Stimulated activated CD4-positive, alpha-beta T cell treated with anti-CD3 and anti-CD28 coated beads, Interleukin-12 subunit alpha, Interleukin-12 subunit beta, amount 100 ng/mL, for 24 hours (primary cell): ENCODE data around the gene ATXN1.
"Not testable (repeated sequence)": the region's sequence is repeated elsewhere in the genome, so short reads cannot be mapped to it uniquely, and the experiment has no call there.

Experiments
- DNase-seq, 2 experiments: peaks; one replicate each; pipeline ENCODE4 v3.0.0-alpha.2; 2020; ENCODE audit warnings: low read depth in 2 of 2

The ATXN1 gene

GRCh38 chr6:16644540-16645250 lies 116.6 kb downstream of the ATXN1 start:
- no peak for DNase-seq

DNA sequence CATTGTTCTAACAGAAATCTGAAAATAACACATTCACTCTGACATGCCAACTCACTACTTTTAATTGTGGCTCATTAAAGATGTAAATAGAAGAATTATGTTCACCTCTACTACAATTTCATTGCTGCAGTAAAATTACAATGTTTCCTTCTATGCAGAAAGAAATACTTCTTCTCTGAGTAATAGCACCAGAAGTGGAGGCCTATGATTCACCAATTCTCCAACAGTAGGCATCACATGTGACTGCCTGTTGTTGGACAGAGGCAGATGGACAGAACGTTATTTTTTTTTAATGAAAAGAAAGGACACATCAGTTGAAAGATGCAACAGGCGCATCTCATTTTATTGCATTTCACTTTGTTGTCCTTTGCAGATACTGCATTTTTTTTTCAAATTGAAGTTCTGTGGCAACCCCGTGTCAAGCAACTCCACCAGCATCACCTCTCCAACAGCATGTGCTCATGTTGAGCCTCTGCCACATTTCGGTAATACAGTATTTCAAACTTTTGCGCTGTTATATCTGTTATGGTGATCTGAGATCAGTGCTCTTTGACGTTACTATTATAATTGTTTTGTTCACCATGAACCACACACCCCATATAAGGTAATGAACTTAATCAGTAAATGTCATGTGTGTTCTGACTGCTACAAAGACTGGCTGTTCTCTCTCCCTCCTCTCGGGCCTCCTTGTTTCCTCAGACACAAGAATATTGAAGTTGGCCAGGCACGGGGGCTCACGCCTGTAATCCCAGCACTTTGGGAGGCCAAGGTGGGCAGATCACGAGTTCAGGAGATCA lies 121.4 kb downstream of the ATXN1 start:
- DNase-seq, result no peak

DNA sequence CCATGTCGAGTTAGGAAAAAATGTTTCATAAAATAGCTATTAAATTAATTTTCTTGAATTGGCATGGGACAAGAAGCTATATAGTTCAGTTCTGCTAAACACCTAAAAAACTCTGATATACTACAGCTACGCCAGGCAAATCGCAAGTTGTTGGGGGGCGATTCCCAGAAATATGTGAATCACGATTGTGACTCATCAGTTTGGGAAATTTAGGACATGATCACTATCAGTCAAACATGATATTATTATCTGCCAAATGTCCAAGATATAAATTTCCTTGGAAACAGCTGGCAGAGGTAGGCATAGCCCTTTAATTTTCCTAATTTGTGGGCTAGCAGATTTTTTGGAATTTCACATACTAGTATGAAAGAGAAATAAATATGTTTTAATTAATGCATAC lies 123.6 kb downstream of the ATXN1 start:
- no peak for DNase-seq

GRCh38 chr6:16635810-16636602 lies 125.3 kb downstream of the ATXN1 start:
- no peak for DNase-seq

- DNase-seq, result no peak
Measured at GRCh38 chr6:16635291-16635809, 125.9 kb downstream of the ATXN1 start.

DNA sequence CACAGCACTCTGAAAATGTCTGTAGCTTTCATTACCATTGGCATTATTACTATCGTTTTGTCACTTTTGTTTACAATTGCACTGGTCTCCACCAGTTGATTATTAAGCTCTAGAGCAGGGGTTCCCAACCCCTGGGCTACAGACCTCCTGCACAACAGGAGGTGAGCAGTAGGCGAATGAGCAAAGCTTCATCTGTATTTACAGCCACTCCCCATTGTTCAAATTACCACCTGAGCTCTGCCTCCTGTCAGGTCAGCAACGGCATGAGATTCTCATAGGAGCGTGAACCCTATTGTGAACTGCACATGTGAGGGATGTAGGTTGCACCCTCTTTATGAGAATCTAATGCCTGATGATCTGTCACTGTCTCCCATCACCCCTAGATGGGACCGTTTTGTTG lies 126.4 kb downstream of the ATXN1 start:
- DNase-seq, result no peak

DNA sequence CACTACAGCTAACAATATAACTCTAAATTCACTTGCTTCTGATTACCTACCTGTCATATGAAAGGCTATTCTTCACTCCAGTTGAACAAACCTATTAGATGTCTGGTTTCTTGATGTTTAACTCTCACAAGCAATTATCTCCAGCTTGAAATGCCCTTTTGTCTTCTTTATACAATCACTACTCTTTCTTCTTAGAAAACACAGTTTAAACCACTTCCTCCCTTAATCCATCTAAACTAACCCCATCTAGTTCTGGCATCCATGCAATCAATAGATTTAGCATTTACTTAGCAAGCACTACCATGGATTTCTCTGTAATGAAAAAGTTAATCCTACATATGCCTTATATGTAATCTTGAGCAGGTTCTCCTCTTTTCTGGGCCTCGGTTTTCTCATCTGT lies 127.3 kb downstream of the ATXN1 start:
- DNase-seq, result no peak

DNA sequence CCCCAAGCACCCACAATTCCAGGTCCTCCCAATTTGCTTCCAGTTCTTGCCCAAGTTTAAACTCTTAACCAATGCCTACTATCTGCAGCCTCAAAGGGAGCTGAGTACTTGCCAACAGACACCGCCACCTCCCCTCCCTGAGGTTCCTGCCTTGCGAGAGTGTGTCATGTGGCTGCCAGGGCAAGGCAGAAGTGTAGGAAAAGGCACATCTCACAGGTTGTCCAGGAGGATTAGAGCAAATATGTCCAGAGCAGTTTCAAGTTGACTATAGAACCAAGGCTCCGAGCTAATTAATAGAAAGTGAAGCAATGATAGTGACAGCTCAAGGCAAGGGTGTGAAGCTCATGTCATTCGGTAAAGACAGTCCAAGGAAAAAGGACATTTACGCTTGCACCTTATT lies 127.8 kb downstream of the ATXN1 start:
- no peak for DNase-seq

GRCh38 chr6:16632101-16632500 lies 129.2 kb downstream of the ATXN1 start:
- DNase-seq, result no peak

DNA sequence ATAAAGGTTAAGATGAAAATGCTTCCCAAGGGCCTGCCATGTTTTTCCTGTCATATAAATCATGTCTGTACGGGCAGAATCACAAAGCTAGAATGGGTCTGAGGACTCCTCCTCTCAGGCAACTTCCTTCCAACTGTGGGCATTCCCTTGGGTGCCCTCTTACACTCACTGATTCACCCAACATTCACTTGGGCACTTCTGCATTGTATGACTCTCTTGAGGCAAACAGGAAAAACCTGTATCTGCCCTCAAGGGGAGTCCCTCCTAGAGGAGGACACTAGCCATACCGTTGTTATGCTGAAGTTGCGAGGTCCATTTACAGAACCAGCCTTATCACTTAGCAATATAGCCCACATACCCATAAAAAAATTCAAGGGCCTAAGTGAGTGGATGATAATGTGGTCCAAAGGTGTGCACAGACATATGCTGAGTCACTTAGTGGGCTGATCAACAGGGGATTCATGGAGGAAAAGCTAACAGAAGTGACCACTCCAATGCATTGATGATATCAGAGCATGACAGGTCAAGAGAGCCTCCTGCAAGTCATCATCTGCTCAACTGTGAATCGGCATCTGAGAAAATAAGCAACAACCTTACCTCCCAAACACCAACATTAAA lies 131.1 kb downstream of the ATXN1 start:
- no peak for DNase-seq

DNA sequence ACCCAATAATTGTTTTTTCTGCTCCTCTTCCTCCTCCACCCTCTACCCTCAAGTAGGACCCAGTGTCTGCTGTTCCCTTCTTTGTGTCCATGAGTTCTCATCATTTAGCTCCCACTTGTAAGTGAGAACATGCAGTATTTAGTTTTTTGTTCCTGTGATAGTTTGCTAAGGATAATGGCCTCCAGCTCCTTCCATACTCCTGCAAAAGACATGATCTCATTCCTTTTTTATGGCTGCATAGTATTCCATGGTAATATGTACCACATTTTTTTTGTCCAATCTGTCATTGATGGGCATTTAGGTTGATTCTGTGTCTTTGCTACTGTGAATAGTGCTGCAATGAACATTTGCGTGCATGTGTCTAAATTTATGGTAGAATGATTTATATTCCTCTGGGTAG lies 132.7 kb downstream of the ATXN1 start:
- DNase-seq, result not testable (repeated sequence)

DNA sequence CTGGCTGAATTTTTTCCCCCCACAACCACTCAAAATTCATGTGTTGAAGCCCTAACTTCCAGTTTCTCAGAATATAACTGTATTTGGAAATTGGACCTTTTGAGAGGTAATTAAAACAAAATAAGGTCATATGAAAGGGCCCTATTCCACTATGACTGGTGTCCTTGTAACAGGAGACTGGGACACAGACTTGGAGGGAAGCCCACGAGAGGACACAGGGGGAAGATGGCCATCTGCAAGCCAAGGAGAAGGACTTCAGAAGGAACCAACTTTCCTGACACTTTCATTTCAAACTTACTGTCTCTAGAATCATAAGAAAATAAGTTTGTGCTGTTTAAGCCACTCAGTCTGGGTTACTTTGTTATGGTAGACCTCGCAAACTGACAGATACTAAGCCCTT lies 134.6 kb downstream of the ATXN1 start:
- DNase-seq, result no peak

DNA sequence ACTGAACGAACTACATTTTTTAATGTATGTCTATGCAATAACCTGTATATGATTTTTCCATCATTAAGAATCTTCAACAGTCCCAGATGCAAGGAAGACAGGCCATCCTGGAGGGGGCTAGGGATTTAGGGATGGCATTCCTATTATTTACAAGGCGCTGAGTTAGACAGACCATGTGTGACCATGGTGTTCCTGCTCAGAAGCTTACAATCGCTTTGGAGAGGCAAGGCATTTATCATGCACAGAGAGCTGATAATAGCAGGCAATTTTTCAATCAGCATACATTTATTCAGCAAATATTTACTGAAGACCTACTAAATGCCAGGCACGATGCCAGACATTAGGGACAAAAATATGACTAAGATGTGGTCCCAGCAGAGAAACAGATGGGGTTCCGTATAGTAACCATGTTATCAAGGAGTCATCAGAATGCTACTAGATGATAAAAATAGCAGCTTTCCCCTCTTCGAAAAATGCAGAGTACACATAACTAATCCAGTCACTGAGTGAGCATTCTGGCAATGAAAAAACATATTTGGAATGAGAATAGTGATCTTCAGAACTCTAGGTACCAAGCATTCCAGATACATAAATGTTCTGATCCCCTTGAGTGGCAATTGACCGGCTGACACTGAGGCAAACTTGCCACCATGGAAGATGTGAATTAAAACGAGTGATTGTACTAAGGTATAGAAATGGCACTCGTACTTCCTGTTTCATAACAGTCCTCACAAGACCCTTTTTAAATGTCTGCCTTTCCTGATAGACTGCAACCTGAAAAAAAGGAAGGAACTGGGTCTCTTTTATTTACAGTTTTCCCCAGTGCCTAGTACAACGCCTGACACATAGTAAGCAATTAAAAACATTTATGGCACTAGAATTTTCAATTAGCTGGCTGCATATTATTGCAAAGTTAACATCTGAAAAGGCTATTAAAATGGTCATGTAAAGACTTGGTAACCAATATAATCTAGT lies 135.7 kb downstream of the ATXN1 start:
- no peak for DNase-seq

DNA sequence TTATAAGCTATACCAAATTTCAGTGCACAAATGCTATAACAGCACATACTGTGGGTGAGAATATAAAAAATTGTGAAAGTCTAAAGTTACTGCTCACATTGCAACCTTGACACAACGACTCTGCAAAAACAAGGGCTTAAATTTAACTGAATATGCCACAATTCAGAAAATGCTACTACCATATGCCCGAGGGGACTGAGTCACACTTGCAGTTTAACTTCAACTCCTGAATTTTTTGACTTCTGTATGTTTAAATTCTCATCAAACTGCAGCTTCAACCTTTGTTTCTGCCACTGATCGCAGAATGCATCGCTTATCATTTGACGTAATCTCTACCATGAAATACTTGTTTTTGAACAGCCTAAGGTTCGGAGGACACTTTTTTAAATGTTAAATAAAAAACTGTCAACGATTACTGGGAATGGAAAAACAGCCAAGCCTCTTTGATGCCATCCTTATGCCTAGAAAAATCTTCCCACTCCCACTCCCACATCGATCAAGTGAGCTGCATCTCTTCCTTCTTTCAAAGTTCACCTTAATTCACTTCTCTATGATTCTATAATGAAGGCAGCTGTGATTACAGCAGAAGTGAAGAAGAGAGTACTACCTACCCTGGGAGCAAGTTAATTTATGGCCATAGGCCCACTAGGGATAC lies 136.5 kb downstream of the ATXN1 start:
- DNase-seq, result no peak

GRCh38 chr6:16623731-16624130 lies 137.5 kb downstream of the ATXN1 start:
- DNase-seq, result no peak

- DNase-seq, result no peak
Measured at GRCh38 chr6:16623029-16623653, 138.1 kb downstream of the ATXN1 start.

GRCh38 chr6:16622193-16622592 lies 139.1 kb downstream of the ATXN1 start:
- no peak for DNase-seq

GRCh38 chr6:16621002-16621401 lies 140.3 kb downstream of the ATXN1 start:
- DNase-seq, result no peak

DNA sequence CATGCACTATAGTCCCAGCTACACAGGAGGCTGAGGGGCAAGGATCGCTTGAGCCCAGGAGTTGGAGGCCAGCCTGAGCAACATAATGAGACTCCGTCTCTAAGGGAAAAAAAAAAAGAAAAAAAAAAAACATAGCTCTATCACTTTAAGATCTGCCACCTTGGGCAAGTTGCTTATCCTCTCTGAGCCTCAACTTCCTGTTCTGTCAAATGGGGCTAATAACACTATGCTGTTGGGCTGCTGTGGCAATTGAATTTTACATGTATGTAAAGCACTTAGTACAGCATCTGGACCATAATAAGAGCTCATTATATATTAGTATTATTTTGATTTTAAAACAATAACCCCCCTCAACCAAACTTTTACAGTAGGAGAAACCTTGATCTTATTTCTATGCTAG lies 141.5 kb downstream of the ATXN1 start:
- DNase-seq, result no peak

- DNase-seq, result no peak
Measured at GRCh38 chr6:16618962-16619361, 142.3 kb downstream of the ATXN1 start.
